Stimulated activated naive CD8-positive, alpha-beta T cell treated with anti-CD3 and anti-CD28 coated beads, Interleukin-15, Interleukin-2, amounts not matched to agents 100 U/mL and 50 U/mL, for 24 hours (primary cell): ENCODE data around the gene HLA-DRB1.
"Not testable (repeated sequence)": the region's sequence is repeated elsewhere in the genome, so short reads cannot be mapped to it uniquely, and the experiment has no call there.

Source experiments
- ATAC-seq: fragments of 150-1000 bp; cut with Tn5 transposase; one replicate; pipeline ENCODE4 v1.10.0; 2021
- DNase-seq: peaks from one replicate; pipeline ENCODE4 v3.0.0; 2021

HLA-DRB1 gene

GRCh38 chr6:32609731-32610640 is 20.3 kb upstream of the HLA-DRB1 start:
- ATAC-seq (peak; percentile 97), DNase-seq (peak; percentile 43)

- no peak for ATAC-seq
Measured at GRCh38 chr6:32609391-32609730, 19.7 kb upstream of the HLA-DRB1 start.

GRCh38 chr6:32608362-32608761 is 18.7 kb upstream of the HLA-DRB1 start:
- no peak for ATAC-seq

More at GRCh38 chr6:32609391-32609730, 19.7 kb upstream of the HLA-DRB1 start:
- no peak for DNase-seq

GRCh38 chr6:32607988-32608298 is 18.3 kb upstream of the HLA-DRB1 start:
- no peak for ATAC-seq
- no peak for DNase-seq

More at GRCh38 chr6:32608362-32608761, 18.7 kb upstream of the HLA-DRB1 start:
- DNase-seq: no peak

- DNase-seq: no peak
- ATAC-seq: no peak
Measured at GRCh38 chr6:32607263-32607987, 17.8 kb upstream of the HLA-DRB1 start.

GRCh38 chr6:32604434-32604877 is 14.8 kb upstream of the HLA-DRB1 start:
- ATAC-seq (peak; percentile 57), DNase-seq (no peak)

- DNase-seq: no peak
- ATAC-seq: no peak
Measured at GRCh38 chr6:32603888-32604287, 14.2 kb upstream of the HLA-DRB1 start.

- no peak for ATAC-seq
- no peak for DNase-seq
Measured at GRCh38 chr6:32603222-32603621, 13.6 kb upstream of the HLA-DRB1 start.

- DNase-seq (no peak), ATAC-seq (no peak)
Measured at GRCh38 chr6:32602383-32602782, 12.7 kb upstream of the HLA-DRB1 start.

GRCh38 chr6:32597024-32597423 is 7.4 kb upstream of the HLA-DRB1 start:
- ATAC-seq (no peak), DNase-seq (no peak)

GRCh38 chr6:32590713-32591112 is 1.1 kb upstream of the HLA-DRB1 start:
- ATAC-seq, DNase-seq: not testable (repeated sequence)

- DNase-seq (no peak), ATAC-seq (no peak)
Measured at GRCh38 chr6:32588156-32588555, 1.5 kb downstream of the HLA-DRB1 start.

GRCh38 chr6:32583527-32583898 is 6.1 kb downstream of the HLA-DRB1 start:
- DNase-seq (no peak), ATAC-seq (no peak)

- ATAC-seq: no peak
- no peak for DNase-seq
Measured at GRCh38 chr6:32581315-32582095, 8.1 kb downstream of the HLA-DRB1 start.

GRCh38 chr6:32580593-32580992 is 9.1 kb downstream of the HLA-DRB1 start:
- no peak for ATAC-seq
- DNase-seq: no peak

- DNase-seq (no peak), ATAC-seq (no peak)
Measured at GRCh38 chr6:32578962-32579361, 10.7 kb downstream of the HLA-DRB1 start.

- not testable (repeated sequence) for ATAC-seq, DNase-seq
Measured at GRCh38 chr6:32577493-32577892, 12.2 kb downstream of the HLA-DRB1 start.

- no peak for ATAC-seq
- no peak for DNase-seq
Measured at GRCh38 chr6:32576250-32576649, 13.4 kb downstream of the HLA-DRB1 start.

- ATAC-seq (no peak), DNase-seq (no peak)
Measured at GRCh38 chr6:32570363-32570905, 19.2 kb downstream of the HLA-DRB1 start.

GRCh38 chr6:32568561-32568960 is 21.1 kb downstream of the HLA-DRB1 start:
- no peak for DNase-seq
- no peak for ATAC-seq

- DNase-seq: no peak
- ATAC-seq: no peak
Measured at GRCh38 chr6:32566957-32567356, 22.7 kb downstream of the HLA-DRB1 start.

GRCh38 chr6:32565511-32565910 is 24.1 kb downstream of the HLA-DRB1 start:
- DNase-seq (no peak), ATAC-seq (no peak)
